HG02571 (cell line): ENCODE measurements around the gene ARL4C.
"Not testable (repeated sequence)": the region's sequence is repeated elsewhere in the genome, so short reads cannot be mapped to it uniquely, and the experiment has no call there.

ENCODE experiments used
- ATAC-seq: cut with Tn5 transposase; IDR thresholded peaks from one replicate; pipeline ENCODE4 v1.9.1; 2021; ENCODE audit warnings: mild to moderate bottlenecking, moderate library complexity; ENCODE audit not compliant: unreplicated experiment

The ARL4C gene

DNA sequence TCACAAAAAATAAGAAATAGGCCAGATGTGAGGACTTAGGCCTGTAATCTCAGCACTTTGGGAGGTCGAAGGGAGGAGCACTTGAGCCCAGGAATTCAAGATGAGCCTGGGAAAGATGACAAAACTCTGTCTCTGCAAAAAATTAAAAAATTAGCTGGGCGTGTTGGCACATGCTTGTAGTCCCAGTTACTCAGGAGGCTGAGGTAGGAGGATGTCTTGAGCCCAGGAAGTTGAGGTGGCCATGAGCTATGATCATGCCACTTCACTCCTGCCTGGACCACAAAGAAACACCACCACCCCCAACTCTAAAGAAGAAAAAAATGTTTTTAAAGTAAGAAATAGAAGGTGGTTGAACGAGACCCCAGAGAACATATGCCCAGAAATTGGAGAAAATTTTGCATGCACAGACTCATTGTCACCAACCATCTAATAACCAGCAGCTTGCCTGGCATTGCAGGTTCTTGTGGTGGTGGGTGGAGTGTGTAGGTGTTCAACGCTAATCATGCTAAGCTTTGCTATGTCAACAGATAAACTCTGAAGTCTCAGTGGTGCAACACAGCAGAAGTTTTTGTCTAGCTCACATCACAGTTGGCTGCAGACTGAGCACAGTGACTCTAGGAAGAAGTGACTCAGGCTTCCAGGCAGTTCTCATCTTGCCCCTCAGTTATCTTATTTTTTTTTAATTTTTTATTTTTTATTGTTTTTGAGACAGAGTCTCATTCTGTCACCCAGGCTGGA is 18.6 kb downstream of the ARL4C start:
- no peak for ATAC-seq

DNA sequence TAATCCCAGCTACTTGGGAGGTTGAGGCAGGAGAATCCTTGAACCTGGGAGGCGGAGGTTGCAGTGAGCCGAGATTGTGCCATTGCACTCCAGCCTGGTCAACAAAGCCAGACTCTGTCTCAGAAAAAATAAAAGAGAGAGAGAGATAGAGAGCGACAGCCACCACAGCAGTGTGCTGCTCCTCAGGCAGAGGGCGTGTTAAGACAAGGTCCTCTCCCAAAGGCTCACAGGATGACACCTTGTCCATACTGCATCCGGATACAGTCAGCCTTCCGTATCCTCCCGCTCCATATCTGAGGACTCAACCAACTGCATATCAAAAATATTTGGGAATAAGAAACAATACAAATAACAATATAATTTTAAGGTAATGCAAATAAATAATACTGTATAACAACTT is 20.1 kb downstream of the ARL4C start:
- ATAC-seq: no peak

DNA sequence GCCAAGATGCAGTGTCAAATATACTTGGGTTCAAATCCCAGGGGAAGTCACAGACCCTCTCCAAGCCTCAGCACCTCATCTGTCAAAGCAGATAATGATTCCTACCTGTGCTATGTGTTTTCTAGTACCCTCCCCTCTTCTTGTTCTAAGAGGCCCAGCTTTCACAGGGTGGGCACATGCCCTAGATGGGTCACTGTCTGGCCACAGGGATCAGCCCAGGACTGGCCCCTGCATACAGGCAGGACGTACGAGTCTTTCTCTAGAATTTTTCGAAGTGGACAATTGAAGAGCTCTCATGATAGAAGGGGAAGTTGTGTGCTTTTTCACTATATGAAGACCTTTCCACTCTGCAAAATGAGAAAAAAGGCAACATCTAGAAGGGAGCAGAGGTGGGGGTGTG is 22.2 kb downstream of the ARL4C start:
- no peak for ATAC-seq

GRCh38 chr2:234472155-234472554 is 24.7 kb downstream of the ARL4C start:
- ATAC-seq: no peak

DNA sequence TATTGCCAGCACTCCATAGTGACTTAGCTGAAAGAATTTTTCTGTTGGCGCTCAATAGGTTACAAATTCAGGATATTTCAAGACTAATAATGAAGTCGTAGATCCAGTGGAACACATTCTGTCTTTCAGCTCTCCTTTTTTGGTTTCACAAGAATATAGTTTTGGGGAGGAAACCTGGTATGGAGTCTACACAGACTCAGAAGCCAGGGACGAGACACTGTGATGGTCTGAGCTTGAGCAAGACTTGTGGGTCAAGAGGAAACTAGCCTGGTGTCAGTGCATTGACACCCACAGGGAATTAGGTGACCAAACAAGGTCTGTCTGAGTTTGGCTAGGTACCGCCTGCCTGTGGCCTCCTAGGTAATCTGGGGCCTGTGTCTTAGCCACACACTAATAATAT is 26.9 kb downstream of the ARL4C start:
- ATAC-seq: no peak

DNA sequence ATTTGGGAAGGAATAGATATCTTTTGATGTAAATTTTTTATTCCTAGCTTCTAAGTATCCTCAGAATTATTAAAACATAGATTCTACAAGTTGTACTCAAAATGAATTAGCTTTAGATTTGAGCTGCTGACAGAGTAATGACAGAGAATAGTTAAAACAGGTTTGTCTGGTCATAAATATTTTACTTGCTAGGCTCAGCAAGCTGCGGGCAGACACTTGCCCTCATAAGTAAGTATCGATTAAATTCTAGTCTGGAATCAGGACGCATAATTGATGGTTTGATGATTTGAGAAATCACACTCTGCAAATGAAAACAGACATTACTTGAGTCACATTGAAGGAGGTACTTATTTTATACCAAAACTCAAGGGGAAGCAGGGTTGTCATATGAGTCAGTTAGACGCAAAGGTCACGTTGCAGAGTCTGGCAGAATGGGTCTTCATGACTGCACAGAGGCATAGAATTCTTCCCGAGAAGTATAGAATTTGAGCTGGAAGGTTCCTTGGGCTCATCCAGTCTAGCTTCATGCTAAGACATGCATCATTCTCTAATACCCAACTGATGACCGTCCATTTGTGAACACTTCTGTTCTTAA is 27.5 kb downstream of the ARL4C start:
- no peak for ATAC-seq

DNA sequence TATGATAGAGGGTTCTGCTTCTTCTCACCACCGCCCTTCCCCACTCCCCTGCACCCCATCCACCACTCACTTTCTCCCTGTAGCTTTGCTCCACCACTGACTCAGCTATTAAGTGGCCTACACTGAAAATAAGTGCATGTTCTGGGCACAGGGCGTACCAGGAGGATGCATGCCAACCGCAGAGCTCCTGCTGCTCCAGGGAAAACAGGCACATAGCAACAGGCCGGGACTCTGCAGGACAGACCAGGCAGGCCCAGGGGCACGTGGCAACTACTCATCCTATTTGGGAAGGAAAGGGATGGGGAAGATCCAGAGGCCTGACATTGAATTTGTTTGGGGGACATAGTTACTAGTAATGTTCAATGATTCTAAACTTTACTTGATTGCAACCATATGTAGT is 28.4 kb downstream of the ARL4C start:
- ATAC-seq: no peak

DNA sequence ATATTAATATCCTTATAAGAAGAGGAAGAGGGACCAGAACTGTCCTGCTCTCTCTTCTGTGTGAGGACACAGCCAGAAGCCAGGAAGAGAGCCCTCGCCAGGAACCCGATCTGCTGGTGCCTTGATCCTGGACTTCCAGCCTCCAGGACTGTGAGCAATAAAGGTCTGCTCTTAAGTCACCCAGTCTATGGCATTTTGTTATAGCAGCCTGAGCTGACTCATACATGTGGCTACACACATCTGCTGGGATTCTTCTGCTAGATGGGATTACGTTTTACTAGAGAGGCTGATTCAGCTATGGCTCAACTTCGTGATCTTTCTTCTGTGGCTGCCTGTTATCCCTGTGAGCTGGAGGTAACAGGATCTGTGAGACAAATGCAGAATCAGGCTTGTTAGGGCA is 29.6 kb downstream of the ARL4C start:
- ATAC-seq: no peak

- ATAC-seq: no peak
These were observed 32.6 kb downstream of the ARL4C start for GRCh38 chr2:234464291-234464645.

DNA sequence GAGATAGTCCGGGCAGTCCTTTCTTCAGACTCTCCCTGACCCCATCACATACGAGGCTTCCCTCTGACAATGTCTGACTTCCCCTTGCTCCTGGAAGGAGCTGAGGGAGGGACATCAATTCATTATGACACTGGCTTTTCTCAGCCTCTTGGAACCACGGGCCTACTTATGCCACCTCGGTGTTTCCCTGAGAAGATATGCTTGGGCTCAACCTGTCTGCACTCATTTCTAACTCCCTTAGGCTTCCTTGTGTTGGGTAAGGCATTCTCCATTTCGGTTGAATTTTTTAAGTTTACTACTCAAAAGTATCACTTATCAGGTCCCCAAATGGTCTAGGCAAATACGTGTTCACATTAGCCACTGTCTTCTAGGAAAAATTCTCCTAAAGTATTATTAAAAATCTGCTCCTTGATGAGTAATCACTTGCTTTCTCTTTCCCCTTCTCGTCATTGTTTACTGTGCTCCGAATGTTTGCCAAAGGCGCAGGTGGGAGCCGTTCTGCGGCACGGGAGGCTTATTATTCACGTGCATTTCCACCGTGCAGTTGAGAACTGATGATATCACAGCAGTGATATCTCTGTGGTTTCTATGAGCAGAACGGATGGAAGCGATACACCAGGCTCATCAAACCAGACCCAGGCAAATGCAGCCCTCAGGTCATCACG is 33.1 kb downstream of the ARL4C start:
- no peak for ATAC-seq

DNA sequence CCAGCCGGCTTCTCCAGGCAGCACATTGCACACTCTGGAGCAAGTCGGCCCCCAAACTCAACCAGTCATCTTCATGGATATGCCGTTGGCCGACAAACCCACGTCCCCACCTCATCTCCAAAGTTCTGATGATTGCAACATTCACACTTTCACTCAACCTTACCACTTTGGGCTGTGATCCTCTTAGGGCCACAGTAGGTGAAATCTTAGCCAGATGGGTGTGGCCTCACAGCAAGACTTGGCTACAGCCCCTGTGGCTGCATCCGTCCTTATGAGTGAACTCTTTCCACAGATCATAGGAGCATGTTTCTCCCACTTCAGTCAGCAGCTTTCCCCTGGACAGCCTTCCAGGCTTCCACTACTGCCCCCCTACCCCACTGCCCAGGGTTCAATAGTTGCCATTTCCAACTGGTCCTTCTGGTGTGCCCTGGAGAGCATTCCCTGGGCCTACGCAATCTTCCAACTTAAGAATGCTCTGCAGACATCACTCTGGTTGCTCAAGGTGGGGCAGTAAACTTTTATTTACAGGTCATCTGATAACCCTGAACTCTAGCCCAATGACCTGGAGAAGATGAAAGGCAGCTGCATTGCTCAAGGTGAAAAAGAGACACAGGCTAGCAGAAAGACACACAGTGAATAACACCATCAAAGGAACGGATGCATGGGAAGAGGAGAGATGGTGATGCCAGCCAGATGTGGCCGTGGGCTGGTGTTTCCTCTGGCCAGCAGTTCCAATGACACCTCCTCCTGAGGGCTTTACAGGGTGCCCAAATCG is 34.5 kb downstream of the ARL4C start:
- ATAC-seq: no peak

DNA sequence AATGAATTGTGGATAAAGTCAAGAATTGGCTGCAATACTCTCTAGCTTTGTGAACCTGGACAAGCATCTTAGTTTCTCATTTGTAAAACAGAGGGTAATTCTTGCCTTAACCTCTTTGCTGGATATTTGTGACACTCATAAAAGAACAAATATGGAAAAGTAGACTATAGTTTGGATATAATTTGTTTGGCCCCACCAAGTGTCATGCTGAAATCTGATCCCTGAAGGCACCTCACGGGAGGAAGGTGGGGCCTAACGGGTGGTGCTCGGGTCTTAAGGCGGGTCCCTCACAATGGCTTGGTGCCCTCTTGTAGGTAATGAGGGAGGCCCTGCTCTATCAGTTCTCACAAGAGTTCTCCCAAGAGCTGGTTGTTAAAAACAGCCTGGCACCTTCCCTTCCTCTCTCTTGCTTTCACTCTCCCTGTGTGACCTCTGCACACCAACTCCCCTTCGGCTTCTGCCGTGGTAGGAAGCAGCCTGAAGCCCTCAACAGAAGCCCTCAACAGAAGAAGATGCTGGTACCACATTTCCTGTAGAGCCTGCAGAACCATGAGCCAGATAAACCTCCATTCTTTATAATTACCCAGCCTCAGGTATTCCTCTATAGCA is 37.4 kb downstream of the ARL4C start:
- no peak for ATAC-seq

- no peak for ATAC-seq
These were observed 38.4 kb downstream of the ARL4C start for GRCh38 chr2:234458466-234458865.

DNA sequence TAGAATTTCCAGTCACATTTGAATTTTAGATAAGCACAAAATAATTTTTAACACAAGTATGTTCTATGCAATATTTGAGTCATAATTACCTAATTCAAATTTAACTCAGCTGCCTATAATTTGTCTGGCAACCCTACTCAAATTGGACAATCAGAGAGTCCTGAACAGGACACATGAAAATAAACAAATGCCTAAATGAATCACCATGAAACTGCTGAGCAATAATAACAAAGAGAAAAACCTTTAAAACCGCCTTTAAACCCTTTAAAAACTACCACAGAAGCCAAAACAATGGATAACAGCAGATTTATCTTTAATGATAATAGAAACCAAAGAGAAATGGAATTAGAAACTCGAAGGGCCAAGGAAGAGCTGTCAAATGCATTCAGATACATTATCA is 39.5 kb downstream of the ARL4C start:
- no peak for ATAC-seq

GRCh38 chr2:234455246-234455645 is 41.6 kb downstream of the ARL4C start:
- not testable (repeated sequence) for ATAC-seq

DNA sequence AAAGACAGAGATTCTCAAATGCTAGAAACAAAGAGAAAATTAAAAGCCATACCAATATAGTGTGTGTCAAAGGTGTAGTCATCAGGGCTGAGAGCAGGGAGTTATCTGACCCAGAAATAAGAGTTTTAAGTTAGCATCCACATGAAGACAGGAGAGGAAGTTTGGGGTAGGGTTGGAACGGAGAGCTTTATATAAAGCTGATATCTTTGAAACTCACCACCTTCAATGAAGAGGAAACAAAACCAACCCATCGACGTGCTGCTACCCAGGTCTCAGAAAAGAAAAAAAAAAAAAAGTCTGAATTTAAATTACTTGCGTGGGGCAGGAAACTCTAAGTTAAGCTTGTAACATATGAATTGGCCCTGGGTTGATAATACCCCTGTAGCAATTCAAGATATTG is 42.4 kb downstream of the ARL4C start:
- ATAC-seq: no peak

- ATAC-seq: no peak
These were observed 43.7 kb downstream of the ARL4C start for GRCh38 chr2:234453216-234453615.

DNA sequence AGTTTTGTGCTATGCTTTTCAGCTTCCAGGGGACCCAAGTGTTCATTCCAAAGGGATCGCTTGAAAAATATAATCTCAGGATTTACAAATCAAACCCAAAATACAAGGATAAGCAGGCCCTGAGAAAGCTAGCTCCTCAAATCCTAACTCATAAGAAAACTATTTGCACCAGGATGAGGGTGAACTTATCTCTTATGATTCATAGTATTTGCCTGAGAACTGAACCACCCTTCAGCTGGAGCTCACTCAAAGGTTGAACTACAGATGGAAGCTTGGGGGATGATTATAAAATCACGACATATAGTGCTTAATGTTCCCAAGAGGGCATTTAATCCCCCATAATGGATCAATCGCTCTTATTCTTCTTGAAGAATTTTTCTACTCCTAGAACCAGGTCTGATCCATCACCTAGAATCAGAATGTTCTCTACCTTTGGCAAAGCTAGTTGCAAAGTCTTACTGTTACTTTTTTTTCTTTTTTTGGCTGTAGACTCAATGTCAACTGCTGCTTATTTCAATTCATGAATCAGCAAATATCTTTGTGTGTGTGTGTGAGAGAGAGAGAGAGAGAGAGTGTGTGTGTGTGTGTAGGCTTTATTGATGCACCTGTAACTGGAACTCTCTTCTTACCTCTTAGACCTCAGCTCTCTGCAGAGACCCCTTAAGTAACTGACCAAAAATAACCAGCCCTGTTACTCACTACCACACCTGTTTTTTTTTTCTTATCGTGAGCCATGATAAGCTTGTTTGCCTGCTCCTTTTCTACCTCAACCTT is 44.8 kb downstream of the ARL4C start:
- no peak for ATAC-seq

DNA sequence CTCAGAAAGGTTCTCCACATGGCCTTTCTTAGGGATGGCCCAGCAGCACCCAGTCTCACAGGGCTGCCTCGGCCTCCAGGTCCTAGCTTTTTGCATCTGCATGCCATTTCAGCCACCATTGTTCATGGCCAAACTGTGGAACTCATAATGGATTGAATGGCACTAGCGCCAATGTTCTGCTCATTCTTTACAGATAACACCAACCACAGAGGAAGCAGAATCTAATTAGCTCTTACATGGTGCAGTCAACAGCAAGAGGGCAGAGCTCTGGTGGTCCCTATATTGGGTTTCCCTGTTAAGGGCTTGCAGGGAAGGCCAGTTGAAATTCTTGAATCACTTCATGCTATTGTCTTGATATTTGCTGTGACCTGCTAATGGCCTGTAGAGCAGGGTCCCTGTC is 45.6 kb downstream of the ARL4C start:
- no peak for ATAC-seq

GRCh38 chr2:234450431-234451124 is 46.3 kb downstream of the ARL4C start:
- ATAC-seq: no peak
